ENCODE results near the gene RNASE2.
"Not testable (repeated sequence)": the region's sequence is repeated elsewhere in the genome, so short reads cannot be mapped to it uniquely, and the experiment has no call there.

RNASE2 gene

GRCh38 chr14:20954736-20955537 lies at the start of gene RNASE2:
Gene RNASE2 (plus strand): TSS chr14:20955487. CDS start chr14:20955772, 285 bp downstream.
- not testable (repeated sequence) for DNase-seq

GRCh38 chr14:20905676-20906075 lies 49.6 kb upstream of the RNASE2 start:
- no peak for DNase-seq

DNA sequence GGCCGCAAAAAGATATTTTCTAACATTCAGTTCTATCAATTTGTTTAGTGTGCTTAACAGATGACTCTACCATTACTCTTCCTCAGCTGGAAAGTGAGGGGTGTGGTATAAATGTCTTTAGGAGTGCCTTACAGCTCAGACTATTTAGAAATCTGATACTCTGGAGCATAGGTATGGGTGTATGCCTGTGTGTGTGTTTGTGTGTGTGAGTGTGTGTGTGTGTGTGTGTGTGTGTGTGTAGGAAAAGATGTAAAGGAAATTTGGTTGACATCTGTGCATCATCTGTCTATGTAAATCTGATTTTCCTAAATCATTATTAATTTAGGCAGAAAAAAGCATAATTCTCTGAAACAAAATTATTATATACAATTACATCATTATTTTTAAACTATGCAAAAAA lies 48.1 kb upstream of the RNASE2 start:
- no peak for DNase-seq

DNA sequence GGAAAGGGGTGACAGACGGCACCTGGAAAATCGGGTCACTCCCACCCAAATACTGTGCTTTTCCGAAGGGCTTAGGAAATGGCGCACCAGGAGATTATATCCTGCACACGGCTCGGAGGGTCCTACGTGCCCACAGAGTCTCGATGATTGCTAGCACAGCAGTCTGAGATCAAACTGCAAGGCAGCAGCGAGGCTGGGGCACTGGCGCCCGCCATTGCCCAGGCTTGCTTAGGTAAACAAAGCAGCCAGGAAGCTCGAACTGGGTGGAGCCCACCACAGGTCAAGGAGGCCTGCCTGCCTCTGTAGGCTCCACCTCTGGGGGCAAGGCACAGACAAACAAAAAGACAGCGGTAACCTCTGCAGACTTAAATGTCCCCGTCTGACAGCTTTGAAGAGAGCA lies 44.5 kb upstream of the RNASE2 start:
- DNase-seq = not testable (repeated sequence)

GRCh38 chr14:20919038-20919756 lies 36.1 kb upstream of the RNASE2 start:
- DNase-seq = not testable (repeated sequence)

DNA sequence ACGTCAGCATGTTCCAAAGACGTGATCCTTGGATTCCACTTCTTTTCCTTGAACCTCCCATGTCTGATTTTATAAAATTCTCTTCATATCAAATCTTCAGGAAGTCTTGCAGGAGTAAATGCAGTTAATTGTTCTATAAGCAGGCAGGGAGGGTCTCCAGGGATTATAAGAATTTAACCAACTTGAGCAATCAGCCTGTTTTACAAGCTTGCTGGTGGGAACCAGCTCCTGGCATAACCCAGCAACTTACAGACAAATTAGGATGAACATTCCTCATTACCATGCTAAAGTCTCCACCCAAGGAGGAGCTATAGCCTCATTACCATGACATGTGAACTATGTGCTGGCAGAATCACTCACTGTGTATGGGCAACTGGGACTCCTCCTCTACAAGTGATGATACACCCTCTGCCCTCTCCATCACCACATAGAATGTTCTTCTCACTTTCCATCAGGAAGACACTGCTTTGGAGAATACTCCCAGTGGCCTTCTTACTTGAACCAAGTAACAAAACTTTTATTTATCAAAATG lies 31.5 kb upstream of the RNASE2 start:
- DNase-seq = not testable (repeated sequence)

DNA sequence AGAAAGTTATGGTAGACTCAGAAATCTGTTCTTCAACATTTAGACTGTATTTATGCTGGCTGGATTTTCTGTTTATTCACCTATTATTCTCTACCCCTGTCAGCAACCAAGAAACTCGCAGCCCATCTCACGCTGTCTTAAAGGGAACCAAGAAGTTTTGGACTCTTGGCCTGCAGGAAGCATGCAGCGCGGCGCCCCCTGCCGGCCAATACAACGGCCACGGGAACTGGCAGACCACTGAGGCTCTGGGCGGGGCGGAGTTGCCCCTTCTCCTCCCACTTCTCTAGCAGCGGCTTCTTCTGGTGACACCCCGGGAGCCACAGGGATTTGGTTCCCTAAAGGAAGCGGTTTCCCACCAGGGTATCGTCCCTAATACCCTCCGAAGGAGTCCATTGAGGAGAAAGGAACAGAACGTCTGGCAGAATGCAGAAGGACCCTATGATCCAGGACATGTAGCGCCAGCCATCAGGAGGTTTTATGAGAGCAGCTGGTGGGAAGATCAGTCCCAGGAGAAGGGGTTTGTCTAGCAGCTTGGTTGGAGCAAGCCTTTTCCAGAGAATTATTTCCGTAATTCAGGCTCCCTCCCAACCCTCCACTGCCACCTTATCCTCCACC lies 21.0 kb upstream of the RNASE2 start:
- DNase-seq = no peak

DNA sequence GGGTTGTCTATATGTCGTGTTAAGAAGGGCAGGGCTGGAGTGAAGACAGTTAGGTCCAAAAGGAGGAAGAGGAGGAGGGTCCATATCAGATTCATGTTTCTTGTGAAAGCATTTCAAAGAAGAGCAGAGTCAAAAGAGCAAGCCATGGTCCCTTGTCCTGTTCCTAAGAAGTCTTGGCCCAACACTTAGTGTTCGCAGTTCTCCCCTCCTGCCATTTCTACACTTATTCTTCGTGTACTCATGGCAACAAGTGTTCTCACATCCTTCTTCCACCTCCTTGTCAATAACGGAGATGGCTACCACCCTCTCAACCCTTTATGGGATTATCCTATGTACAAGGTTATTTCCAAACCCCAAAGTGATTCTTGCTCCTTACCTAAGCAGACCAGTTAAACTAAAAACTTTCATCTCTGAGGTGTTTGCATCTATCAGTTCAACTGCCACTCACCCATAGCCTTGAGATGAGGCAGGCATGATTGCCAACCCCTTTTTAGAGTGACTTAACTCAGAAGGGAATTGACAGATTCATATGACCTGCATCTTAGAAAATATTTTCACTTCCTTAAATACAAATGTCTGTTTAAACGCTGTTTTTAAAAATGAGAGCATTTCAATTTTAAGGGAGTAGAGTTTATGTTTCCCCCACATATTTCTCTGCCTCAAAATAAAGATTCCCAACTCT lies 19.8 kb upstream of the RNASE2 start:
- DNase-seq = no peak

DNA sequence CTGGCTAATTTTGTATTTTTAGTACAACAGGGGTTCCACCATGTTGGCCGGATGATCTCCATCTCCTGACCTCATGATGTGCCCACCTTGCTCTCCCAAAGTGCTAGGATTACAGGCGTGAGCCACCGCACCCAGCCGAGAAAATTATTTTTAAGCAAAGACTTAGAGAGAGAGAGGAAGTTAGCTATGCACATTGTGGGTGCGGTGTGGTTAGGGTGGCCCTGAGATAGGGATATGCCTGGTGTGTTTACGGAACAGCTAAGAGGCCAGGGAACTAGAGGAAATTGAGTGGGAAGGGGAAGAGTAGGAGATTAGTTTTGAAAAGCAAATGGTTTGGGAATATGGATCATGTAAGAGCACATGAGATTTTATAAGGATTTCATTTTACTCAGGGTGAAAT lies 10.1 kb upstream of the RNASE2 start:
- DNase-seq = not testable (repeated sequence)

DNA sequence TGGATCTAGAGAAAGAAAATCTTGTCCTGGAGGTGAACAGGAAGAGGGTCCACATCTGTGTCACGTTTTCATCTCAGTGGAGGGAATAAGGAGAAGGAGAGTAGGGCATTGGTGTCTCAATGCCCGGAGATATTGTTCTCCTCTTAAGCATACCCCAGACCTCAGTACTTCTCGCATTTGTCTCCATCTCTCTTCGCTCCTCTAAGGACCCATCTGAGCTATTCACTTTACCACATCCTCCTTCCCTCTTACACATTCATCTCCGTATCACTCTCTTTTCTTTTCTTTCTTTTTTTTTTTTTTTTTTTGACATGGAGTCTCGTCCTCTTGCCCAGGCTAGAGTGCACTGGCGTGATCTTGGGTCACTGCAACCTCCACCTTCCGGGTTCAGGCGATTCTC lies 8.6 kb upstream of the RNASE2 start:
- not testable (repeated sequence) for DNase-seq

GRCh38 chr14:20955538-20955873 lies 219 bp downstream of the RNASE2 start:
- not testable (repeated sequence) for DNase-seq

DNA sequence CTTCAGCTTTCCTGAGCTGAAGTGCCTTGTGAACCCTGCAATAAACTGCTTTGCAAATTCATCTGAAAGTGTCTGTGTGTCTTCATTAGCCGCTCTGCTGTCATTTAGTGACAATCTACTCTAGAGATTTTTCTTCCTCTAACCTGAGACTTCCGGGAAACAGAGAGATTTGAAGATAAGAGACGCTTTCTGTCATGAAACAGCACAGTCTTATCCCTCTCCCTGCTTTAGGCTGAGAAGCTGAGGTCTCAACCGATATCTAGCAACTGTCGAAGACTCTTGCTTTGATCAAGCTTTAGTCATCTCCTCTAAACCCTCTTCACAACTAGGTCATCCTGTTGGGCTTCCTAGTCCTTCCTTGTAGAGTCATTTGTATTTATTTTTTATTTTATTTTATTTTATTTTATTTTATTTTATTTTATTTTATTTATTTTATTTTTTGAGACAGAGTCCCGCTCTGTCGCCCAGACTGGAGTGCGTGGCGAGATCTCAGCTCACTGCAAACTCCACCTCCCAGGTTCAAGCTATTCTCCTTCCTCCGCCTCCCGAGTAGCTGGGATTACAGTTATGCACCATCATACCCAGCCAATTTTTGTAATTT lies 1.2 kb downstream of the RNASE2 start:
- no peak for DNase-seq

GRCh38 chr14:20958946-20959345 lies 3.7 kb downstream of the RNASE2 start:
- DNase-seq = not testable (repeated sequence)

DNA sequence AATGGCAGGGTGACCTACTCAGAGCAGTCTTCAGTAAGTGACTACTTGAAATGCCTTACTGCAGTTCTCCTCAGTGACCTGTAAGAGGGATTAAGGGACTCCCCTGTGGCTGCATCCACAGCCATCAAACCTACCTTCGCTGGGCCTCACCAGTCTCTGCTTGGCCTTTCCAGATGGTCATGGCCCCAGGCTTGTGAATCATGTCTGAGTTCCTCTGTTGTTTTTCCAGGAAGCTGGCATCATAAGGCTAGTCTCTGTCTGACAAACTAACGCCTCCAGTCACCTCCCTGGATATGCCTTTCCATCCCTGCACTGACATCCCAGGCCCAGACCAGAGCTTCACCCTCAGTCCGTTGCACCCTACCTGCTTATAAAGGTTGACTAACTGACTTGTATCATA lies 14.0 kb downstream of the RNASE2 start:
- DNase-seq = no peak

DNA sequence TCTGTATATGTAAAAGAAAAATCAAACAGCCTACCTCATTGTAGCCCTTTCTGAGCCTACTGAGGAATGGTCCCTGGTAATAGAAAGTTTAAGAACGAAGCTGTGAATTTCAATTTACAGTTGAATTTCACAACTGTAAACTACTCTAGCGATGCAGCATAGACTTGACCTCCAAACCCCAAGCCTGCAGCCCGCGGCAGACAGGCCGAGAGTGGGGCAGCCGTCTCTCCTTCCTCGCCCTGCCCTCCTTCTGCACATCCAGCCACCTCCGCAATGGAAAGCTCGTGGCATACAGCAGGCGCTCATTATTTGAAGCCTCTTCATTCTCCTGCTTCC lies 15.3 kb downstream of the RNASE2 start:
- DNase-seq = no peak

- DNase-seq = peak; percentile 17
These were observed 15.9 kb downstream of the RNASE2 start for GRCh38 chr14:20970983-20971704.

DNA sequence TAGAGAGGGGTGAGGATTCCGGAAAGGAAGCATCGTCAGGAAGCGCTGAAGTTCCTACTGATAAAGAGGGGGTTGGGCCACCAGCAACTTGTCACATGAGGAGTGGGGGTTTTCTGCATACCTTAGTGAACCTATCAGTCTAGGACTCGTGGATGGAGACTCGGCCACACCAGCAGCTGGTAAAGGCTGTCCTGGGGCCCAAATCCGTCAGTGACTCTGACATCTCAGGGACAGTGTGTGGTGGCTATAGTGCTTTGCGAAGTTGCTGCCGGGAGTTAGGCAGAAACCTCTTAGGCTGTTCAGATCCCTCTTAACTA lies 16.4 kb downstream of the RNASE2 start:
- no peak for DNase-seq

- no peak for DNase-seq
These were observed 18.2 kb downstream of the RNASE2 start for GRCh38 chr14:20973501-20973900.

GRCh38 chr14:20976291-20976690 lies 21.0 kb downstream of the RNASE2 start:
- DNase-seq = no peak

DNA sequence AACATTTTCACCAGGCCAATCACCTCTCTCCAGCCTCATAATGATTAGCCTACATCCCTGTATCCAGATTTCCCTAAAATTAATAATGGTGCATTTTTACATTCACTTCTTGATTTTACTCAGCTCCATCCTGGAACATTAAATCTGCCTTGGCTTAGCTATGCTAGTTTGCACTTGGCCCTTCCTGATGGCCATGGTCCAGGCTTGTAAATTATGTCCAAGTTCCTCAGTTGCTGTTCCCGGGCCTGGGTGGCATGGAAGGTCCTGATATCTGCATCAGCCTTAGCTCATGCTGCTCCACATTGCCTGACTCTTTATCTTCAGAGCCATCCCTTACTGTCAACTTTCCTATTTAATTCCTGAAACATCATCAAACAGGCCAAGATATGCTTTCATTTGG lies 23.4 kb downstream of the RNASE2 start:
- no peak for DNase-seq

DNA sequence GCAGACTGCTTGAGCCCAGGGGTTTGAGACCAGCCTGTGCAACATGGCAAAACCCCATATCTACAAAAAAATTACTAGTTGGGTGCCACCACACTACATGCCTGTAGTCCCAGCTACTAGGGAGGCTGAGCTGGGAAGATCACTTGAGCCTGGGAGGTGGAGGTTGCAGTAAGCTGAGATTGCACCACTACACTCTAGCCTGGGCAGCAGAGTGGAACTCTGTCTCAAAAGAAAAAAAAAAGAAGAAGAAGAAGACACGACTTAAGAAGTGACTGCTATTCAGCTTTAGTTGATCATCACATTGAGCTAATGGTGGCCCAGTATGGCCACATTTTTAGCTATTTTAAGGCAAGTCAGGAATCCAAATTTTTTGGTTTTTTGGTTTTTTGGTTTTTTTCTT lies 25.6 kb downstream of the RNASE2 start:
- no peak for DNase-seq

GRCh38 chr14:20982646-20983369 lies 27.5 kb downstream of the RNASE2 start:
- no peak for DNase-seq

All from NCI-H187 treated with DMSO at 0.1 percent for 48 hours (cell line).